Measurements from ENCODE around the gene ARHGAP15.

The ARHGAP15 gene

GRCh38 chr2:143498496-143498895 is 369.3 kb downstream of the ARHGAP15 start:
- Histone ChIP-seq H3K9me2 (replicated peaks; ENCODE audit: control insufficient read depth, low read length) (no peaks in the 10 kb centered on the region), H3K4me2 (ENCODE audit: low read length) (no peak overlapping the region), H3K27ac (ENCODE audit: low read depth, low read length) (no peak overlapping the region), H3F3A (ENCODE audit: control insufficient read depth, insufficient read depth) (no peaks in the 10 kb centered on the region), H3K4me3 (ENCODE audit: low read length) (no peak overlapping the region), H3K4me1 (ENCODE audit: control insufficient read depth, low read length) (no peaks in the 10 kb centered on the region), H4K20me1 (ENCODE audit: control insufficient read depth, insufficient read depth, low read depth, low read length) (no peaks in the 10 kb centered on the region), H3K36me3 (ENCODE audit: control insufficient read depth, low read length) (no peaks in the 10 kb centered on the region), H3K27me3 (ENCODE audit: control insufficient read depth, low read length) (no peaks in the 10 kb centered on the region), H3K79me2 (ENCODE audit: control insufficient read depth, low read length) (no peaks in the 10 kb centered on the region), H3K9me3 (ENCODE audit: control insufficient read depth, insufficient read depth, low read length) (no peaks in the 10 kb centered on the region)
- TF ChIP-seq CTCF (IDR thresholded peaks at IDR 0.05; ENCODE audit: low read depth, low read length, poor library complexity, severe bottlenecking) (no peak), EZH2phosphoT487 (IDR thresholded peaks at IDR 0.05; ENCODE audit: borderline replicate concordance, low read length) (no peak)

GRCh38 chr2:143499061-143499460 is 369.8 kb downstream of the ARHGAP15 start:
- H3K9me2 ChIP-seq (replicated peaks; ENCODE audit: control insufficient read depth, low read length) = no peaks in the 10 kb centered on the region
- H3K36me3 ChIP-seq (ENCODE audit: control insufficient read depth, low read length) = no peaks in the 10 kb centered on the region
- no peaks in the 10 kb centered on the region for H3K79me2 ChIP-seq (ENCODE audit: control insufficient read depth, low read length)
- H3K4me1 ChIP-seq (ENCODE audit: control insufficient read depth, low read length) = no peaks in the 10 kb centered on the region
- H4K20me1 ChIP-seq (ENCODE audit: control insufficient read depth, insufficient read depth, low read depth, low read length) = no peaks in the 10 kb centered on the region
- no peaks in the 10 kb centered on the region for H3K27me3 ChIP-seq (ENCODE audit: control insufficient read depth, low read length)
- TF ChIP-seq EZH2phosphoT487 (IDR thresholded peaks at IDR 0.05; ENCODE audit: borderline replicate concordance, low read length) = no peak
- no peak overlapping the region for H3K4me2 ChIP-seq (ENCODE audit: low read length)
- H3K9me3 ChIP-seq (ENCODE audit: control insufficient read depth, insufficient read depth, low read length) = no peaks in the 10 kb centered on the region
- no peak overlapping the region for H3K4me3 ChIP-seq (ENCODE audit: low read length)
- H3F3A ChIP-seq (ENCODE audit: control insufficient read depth, insufficient read depth) = no peaks in the 10 kb centered on the region
- no peak overlapping the region for H3K27ac ChIP-seq (ENCODE audit: low read depth, low read length)

- Histone ChIP-seq H3F3A (ENCODE audit: control insufficient read depth, insufficient read depth) (no peaks in the 10 kb centered on the region), H3K4me3 (ENCODE audit: low read length) (no peak overlapping the region), H3K4me2 (ENCODE audit: low read length) (no peak overlapping the region), H3K9me2 (replicated peaks; ENCODE audit: control insufficient read depth, low read length) (no peaks in the 10 kb centered on the region), H3K79me2 (ENCODE audit: control insufficient read depth, low read length) (no peaks in the 10 kb centered on the region), H3K36me3 (ENCODE audit: control insufficient read depth, low read length) (no peaks in the 10 kb centered on the region), H4K20me1 (ENCODE audit: control insufficient read depth, insufficient read depth, low read depth, low read length) (no peaks in the 10 kb centered on the region), H3K9me3 (ENCODE audit: control insufficient read depth, insufficient read depth, low read length) (no peaks in the 10 kb centered on the region), H3K4me1 (ENCODE audit: control insufficient read depth, low read length) (no peaks in the 10 kb centered on the region), H3K27me3 (ENCODE audit: control insufficient read depth, low read length) (no peaks in the 10 kb centered on the region), H3K27ac (ENCODE audit: low read depth, low read length) (no peak overlapping the region)
- TF ChIP-seq CTCF (IDR thresholded peaks at IDR 0.05; ENCODE audit: low read depth, low read length, poor library complexity, severe bottlenecking) (no peak), EZH2phosphoT487 (IDR thresholded peaks at IDR 0.05; ENCODE audit: borderline replicate concordance, low read length) (no peak)
Measured at GRCh38 chr2:143501106-143501676, 372.0 kb downstream of the ARHGAP15 start.

GRCh38 chr2:143503280-143503679 is 374.1 kb downstream of the ARHGAP15 start:
- no peak for TF ChIP-seq CTCF (IDR thresholded peaks at IDR 0.05; ENCODE audit: low read depth, low read length, poor library complexity, severe bottlenecking)
- TF ChIP-seq EZH2phosphoT487 (IDR thresholded peaks at IDR 0.05; ENCODE audit: borderline replicate concordance, low read length) = no peak
- H3K79me2 ChIP-seq (ENCODE audit: control insufficient read depth, low read length) = no peaks in the 10 kb centered on the region
- H3K9me2 ChIP-seq (replicated peaks; ENCODE audit: control insufficient read depth, low read length) = no peaks in the 10 kb centered on the region
- no peaks in the 10 kb centered on the region for H3K4me1 ChIP-seq (ENCODE audit: control insufficient read depth, low read length)
- H3K27me3 ChIP-seq (ENCODE audit: control insufficient read depth, low read length) = no peaks in the 10 kb centered on the region
- no peak overlapping the region for H3K4me3 ChIP-seq (ENCODE audit: low read length)
- H3K36me3 ChIP-seq (ENCODE audit: control insufficient read depth, low read length) = no peaks in the 10 kb centered on the region
- no peaks in the 10 kb centered on the region for H3F3A ChIP-seq (ENCODE audit: control insufficient read depth, insufficient read depth)
- H3K9me3 ChIP-seq (ENCODE audit: control insufficient read depth, insufficient read depth, low read length) = no peaks in the 10 kb centered on the region
- H3K27ac ChIP-seq (ENCODE audit: low read depth, low read length) = no peak overlapping the region
- no peaks in the 10 kb centered on the region for H4K20me1 ChIP-seq (ENCODE audit: control insufficient read depth, insufficient read depth, low read depth, low read length)
- H3K4me2 ChIP-seq (ENCODE audit: low read length) = no peak overlapping the region
